ENCODE measurements around the gene GRPEL2. TPM values are rescaled to one million over a fixed set of nuclear protein-coding genes. Genes with fewer than 3 reads are reported as not detected.
A peak's percentile ranks its signal among the peaks of the same experiment; 100 is the strongest.

The GRPEL2 gene
- polyA plus RNA-seq, 1 experiment, result 21.6 TPM

DNA sequence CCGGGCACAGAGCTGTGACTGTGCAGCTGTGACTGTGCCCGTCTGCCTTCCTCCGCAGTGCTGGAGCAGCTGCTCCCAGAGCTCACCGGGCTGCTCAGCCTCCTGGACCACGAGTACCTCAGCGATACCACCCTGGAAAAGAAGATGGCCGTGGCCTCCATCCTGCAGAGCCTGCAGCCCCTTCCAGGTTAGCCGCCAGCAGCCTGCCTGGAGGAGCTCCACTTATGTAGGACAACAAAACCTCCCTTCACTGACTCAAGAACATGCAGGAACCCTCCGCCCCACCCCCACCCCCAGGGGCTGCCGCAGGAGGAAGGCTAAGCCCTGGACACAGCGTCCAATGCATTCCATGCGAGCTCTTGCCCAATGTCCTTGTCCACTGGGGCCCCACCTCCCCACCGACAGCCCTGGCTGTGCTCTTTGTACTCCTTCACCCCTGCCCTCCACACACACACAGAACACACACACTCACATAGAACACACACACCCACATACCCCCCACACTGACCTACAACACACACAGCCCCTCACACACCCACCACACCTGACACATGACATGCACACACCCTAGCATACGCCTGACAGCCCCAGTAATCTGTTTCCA lies 45.7 kb upstream of the GRPEL2 start:
- no peak overlapping the region for H3K4me3 ChIP-seq (ENCODE audit: low read depth, low read length)
- ChIA-PET CTCF (interaction anchor here (1.4 kb wide), 1 partner anchor 17 kb away, joined by 3 read pairs; no protein-coding TSS in a partner anchor), POLR2A (interaction anchor here (1.1 kb wide), 1 partner anchor 9 kb away, joined by 5 read pairs; no protein-coding TSS in a partner anchor)
- H3K27me3 ChIP-seq (ENCODE audit: control insufficient read depth, insufficient read depth, low read length), result no peaks in the 10 kb centered on the region
- TF ChIP-seq, protein P1, sequence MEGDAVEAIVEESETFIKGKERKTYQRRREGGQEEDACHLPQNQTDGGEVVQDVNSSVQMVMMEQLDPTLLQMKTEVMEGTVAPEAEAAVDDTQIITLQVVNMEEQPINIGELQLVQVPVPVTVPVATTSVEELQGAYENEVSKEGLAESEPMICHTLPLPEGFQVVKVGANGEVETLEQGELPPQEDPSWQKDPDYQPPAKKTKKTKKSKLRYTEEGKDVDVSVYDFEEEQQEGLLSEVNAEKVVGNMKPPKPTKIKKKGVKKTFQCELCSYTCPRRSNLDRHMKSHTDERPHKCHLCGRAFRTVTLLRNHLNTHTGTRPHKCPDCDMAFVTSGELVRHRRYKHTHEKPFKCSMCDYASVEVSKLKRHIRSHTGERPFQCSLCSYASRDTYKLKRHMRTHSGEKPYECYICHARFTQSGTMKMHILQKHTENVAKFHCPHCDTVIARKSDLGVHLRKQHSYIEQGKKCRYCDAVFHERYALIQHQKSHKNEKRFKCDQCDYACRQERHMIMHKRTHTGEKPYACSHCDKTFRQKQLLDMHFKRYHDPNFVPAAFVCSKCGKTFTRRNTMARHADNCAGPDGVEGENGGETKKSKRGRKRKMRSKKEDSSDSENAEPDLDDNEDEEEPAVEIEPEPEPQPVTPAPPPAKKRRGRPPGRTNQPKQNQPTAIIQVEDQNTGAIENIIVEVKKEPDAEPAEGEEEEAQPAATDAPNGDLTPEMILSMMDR (IDR thresholded peaks at IDR 0.05; ENCODE audit: low read depth, low read length), result no peak
- no peaks in the 10 kb centered on the region; the same call in 1 of the 2 replicates for H3K9me3 ChIP-seq (ENCODE audit: control insufficient read depth, insufficient read depth, low read length)
- no peak for DNase-seq (ENCODE audit: low read depth, low spot score)
- no peak overlapping the region for H3K27ac ChIP-seq (ENCODE audit: low read depth, low read length)

DNA sequence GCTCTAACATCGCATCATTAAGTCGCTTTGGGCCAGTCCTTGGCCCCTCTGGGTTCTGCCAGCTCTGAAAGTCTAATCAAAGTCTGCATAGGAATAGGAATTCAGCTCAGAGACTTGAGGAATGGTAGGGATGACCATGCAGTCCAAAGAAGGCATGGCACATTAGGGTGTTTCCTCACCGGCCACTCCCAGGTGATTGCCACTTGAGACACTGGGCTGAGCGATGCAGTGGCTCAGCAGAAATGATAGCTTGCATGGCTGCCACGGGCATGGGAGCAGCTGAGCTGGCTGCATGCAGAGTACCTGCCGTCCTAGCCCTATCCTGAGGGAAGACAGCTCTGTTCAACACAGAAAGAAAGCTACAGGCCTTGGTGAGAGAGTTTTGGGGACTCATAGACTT lies 44.9 kb upstream of the GRPEL2 start:
- POLR2A ChIA-PET, result interaction anchor here (1.1 kb wide), 1 partner anchor 8 kb away, joined by 5 read pairs; no protein-coding TSS in a partner anchor
- H3K4me3 ChIP-seq (ENCODE audit: low read depth, low read length), result no peak overlapping the region
- TF ChIP-seq, protein P1 (IDR thresholded peaks at IDR 0.05; ENCODE audit: low read depth, low read length), result no peak
- no peak overlapping the region for H3K27ac ChIP-seq (ENCODE audit: low read depth, low read length)
- no peaks in the 10 kb centered on the region for H3K27me3 ChIP-seq (ENCODE audit: control insufficient read depth, insufficient read depth, low read length)
- CTCF ChIA-PET, result interaction anchor here (1.4 kb wide), 1 partner anchor 17 kb away, joined by 3 read pairs; no protein-coding TSS in a partner anchor
- no peak for DNase-seq (ENCODE audit: low read depth, low spot score)
- no peaks in the 10 kb centered on the region; the same call in 1 of the 2 replicates for H3K9me3 ChIP-seq (ENCODE audit: control insufficient read depth, insufficient read depth, low read length)

DNA sequence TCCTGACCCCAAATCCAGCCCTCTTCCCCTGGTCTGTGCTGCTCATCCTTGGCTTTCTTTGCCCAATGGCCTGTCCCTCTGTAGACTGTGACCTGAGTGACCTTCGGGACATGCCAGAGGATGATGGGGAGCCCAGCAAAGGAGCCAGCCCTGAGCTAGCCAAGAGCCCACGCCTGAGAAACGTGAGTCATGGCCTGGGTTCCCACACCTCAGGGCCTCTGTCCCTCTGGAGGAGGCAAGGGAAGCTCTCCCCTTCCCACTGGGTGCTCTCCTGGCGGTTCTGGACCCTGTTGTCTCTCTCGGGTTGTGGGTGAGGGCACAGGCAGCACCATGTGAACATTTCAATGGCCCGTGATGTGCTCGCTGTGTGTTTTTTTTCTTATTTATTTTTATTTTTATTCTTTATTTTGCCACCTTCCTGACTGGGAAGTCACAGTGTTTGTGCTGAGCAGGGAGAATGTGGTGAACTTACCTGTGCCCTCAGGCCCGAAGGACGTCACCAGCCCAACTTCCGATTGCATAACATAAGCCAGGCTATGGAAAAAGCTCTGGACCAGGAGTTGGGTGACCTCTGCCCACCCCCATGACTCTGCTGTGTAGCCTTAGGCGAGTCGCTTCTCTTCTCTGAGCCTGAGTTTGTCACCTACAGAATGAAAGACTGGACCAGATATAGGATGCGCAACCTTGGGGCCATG lies 44.1 kb upstream of the GRPEL2 start:
- Histone ChIP-seq H3K9me3 (ENCODE audit: control insufficient read depth, insufficient read depth, low read length) (no peaks in the 10 kb centered on the region; the same call in 1 of the 2 replicates), H3K4me3 (ENCODE audit: low read depth, low read length) (no peak overlapping the region), H3K27me3 (ENCODE audit: control insufficient read depth, insufficient read depth, low read length) (no peaks in the 10 kb centered on the region), H3K27ac (ENCODE audit: low read depth, low read length) (no peak overlapping the region)
- DNase-seq (ENCODE audit: low read depth, low spot score), result no peak
- ChIA-PET POLR2A (no interaction called here), CTCF (interaction anchor here (1.4 to 1.5 kb wide), 2 partner anchors 13 to 16 kb away, joined by 3 read pairs; no protein-coding TSS in a partner anchor)
- TF ChIP-seq, protein P1 (IDR thresholded peaks at IDR 0.05; ENCODE audit: low read depth, low read length), result no peak

DNA sequence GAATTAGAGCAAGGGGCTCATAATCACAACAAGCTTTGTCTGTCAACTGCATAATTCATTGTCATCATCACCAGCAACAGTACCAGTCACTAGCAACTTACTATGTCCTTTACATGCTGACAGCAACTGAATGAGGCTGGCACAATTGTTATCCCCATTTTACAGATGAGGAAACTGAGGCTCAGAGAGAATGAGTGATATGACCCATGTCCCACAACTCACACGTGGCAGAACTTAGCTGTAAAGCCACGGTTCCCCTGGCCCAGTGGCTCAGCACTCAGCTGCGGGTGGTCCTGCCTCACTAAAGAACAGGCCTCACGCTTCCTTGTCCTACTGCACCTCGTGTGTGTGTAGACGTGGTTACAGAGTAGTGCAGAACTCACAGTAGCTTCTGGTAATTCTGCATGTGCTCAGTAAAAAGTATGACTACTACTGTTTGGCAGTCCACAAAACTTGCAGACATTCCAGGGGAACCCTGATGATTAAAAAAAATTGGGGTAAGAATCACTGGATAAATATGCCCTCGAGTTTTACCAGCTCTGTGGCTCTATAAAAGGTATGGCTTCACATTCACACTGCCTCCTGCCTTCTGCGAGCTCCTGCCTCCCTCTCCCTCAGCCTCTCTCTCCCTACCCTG lies 43.4 kb upstream of the GRPEL2 start:
- H3K27ac ChIP-seq (ENCODE audit: low read depth, low read length), result no peak overlapping the region
- H3K9me3 ChIP-seq (ENCODE audit: control insufficient read depth, insufficient read depth, low read length), result no peaks in the 10 kb centered on the region; the same call in 1 of the 2 replicates
- no peak overlapping the region for H3K4me3 ChIP-seq (ENCODE audit: low read depth, low read length)
- H3K27me3 ChIP-seq (ENCODE audit: control insufficient read depth, insufficient read depth, low read length), result no peaks in the 10 kb centered on the region
- DNase-seq (ENCODE audit: low read depth, low spot score), result peak; percentile 8
- ChIA-PET CTCF (interaction anchor here (1.5 kb wide), 1 partner anchor 12 kb away, joined by 3 read pairs; no protein-coding TSS in a partner anchor), POLR2A (no interaction called here)
- TF ChIP-seq, protein P1 (IDR thresholded peaks at IDR 0.05; ENCODE audit: low read depth, low read length), result no peak

All from AG04450 (cell line).